Thyroid gland (tissue), 4 donors: Measurements from ENCODE around the gene HSP90AA1.

Experiments used
- POLR2A ChIP-seq, 2 donors: fragments of 450-650 bp; IDR thresholded peaks; one replicate each; pipeline ENCODE4 v1.6.1; 2017; ENCODE audit warnings: antibody characterized with exemption in 2 of 2, mild to moderate bottlenecking in 2 of 2, moderate library complexity in 1 of 2
- TF ChIP-seq, protein P1 (sequence below), 6 experiments: fragments of 200-600 bp in 3 of 6; fragments of 450-650 bp in 3 of 6; sonication (generic) in 3 of 6; IDR thresholded peaks; one replicate each; pipeline ENCODE4 v1.5.1; 2016 to 2019; ENCODE audit warnings: antibody characterized with exemption in 6 of 6, mild to moderate bottlenecking in 2 of 6, inconsistent platforms in 1 of 6, moderate library complexity in 1 of 6

DNA sequence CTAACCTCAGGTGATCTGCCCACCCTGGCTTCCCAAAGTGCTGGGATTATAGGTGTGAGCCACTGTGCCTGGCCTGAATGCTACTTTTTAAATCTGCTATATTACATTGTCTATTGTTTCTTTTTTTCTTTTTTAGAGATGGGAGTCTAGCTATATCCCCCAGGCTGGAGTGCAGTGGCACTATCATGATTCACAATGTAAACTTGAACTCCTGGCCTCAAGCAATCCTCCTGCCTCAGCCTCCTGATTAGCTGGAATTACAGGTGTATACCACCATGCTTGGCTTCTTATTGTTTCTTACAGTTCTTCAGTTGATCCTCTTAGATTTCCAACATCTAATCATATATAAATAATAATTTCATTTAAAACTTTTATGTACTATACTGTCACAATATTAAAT lies 37.6 kb upstream of the HSP90AA1 start:
- TF ChIP-seq, protein P1, sequence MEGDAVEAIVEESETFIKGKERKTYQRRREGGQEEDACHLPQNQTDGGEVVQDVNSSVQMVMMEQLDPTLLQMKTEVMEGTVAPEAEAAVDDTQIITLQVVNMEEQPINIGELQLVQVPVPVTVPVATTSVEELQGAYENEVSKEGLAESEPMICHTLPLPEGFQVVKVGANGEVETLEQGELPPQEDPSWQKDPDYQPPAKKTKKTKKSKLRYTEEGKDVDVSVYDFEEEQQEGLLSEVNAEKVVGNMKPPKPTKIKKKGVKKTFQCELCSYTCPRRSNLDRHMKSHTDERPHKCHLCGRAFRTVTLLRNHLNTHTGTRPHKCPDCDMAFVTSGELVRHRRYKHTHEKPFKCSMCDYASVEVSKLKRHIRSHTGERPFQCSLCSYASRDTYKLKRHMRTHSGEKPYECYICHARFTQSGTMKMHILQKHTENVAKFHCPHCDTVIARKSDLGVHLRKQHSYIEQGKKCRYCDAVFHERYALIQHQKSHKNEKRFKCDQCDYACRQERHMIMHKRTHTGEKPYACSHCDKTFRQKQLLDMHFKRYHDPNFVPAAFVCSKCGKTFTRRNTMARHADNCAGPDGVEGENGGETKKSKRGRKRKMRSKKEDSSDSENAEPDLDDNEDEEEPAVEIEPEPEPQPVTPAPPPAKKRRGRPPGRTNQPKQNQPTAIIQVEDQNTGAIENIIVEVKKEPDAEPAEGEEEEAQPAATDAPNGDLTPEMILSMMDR (IDR thresholded peaks at IDR 0.05) = no peak
- TF ChIP-seq POLR2A (IDR thresholded peaks at IDR 0.05) = no peak
